Measurements from ENCODE around the gene ARMC9.
"Not testable (repeated sequence)": the region's sequence is repeated elsewhere in the genome, so short reads cannot be mapped to it uniquely, and the experiment has no call there.

The ARMC9 gene

DNA sequence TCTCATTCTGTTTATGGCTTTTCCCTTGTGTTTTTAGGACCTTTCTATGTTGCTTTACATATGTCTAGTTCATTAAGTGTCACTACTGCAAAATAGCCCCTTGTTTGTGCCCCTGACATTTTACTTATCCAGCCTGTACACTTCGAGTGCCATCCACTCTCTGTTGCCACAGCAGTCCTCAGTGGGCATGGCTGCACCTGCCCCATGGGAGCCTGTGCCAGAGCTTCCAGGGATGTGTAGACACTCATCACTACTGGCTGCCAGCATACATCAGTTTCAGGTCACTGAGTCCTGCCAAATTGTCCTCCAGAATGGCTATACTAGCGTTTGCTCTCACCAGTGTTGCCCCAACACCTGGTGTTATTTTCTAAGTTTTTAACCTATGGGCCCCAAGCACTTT, 80.4 kb downstream of the ARMC9 start:
- DNase-seq (ENCODE audit: low read depth in 2 of 2, low spot score in 1 of 2), result no peak

DNA sequence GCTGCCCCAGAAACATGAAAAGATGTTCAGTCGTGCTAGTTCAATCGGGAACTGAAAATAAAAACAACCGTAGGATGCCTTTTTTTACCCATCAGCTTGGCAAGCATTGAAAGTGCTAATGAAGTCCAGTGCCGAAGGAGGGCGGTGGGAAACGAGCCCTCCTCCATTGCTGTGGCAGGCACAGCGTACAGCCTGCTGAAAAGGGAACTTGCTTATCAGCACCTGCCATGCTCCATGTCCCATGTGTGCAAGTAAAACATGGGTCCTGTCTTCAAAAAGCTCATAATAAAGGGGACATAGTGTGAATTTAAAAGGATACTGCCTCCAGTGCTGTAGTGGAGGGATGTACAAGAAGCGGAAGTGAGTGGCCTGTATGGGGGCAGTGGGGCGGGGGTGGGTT, 82.4 kb downstream of the ARMC9 start:
- no peak for DNase-seq (ENCODE audit: low read depth in 2 of 2, low spot score in 1 of 2)

DNA sequence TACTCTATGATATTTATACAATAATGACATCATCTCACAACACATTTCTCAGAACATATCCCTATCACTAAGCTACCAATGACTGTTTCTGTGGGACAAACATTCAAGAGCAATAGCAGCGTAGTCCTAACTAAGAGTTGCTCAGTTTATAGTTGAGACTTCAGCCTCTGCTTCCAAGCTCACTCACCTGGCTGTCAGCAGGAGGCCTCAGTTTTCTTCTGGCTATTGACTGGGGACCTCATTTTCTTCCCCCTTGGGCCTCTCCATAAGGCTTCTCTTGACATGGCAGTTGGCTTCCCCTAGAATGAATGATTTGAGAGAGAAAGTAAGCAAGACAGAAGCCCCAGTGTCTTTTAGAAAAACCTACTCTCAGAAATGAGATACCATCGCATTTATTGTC, 85.9 kb downstream of the ARMC9 start:
- no peak for DNase-seq (ENCODE audit: low read depth in 2 of 2, low spot score in 1 of 2)

DNA sequence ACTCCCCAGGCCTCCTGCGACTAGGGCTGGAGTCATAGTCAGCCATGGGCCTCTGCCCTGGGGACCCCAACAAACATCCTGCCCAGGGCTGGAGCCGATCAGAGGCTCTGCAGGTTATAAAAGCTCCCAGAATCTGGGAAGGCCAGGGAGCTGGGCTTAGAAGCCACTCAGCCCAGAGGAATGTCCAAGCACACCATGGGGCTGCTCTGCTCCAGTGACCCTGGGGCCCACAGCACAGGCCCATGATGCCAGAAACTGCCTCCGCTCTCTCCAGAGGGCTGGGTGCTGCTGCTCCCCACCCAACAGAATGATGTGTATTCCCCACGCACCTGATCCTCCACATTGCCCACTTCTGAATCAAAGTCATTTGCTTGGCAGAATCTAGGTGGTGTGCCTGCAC, 88.5 kb downstream of the ARMC9 start:
- DNase-seq (ENCODE audit: low read depth in 2 of 2, low spot score in 1 of 2), result no peak

DNA sequence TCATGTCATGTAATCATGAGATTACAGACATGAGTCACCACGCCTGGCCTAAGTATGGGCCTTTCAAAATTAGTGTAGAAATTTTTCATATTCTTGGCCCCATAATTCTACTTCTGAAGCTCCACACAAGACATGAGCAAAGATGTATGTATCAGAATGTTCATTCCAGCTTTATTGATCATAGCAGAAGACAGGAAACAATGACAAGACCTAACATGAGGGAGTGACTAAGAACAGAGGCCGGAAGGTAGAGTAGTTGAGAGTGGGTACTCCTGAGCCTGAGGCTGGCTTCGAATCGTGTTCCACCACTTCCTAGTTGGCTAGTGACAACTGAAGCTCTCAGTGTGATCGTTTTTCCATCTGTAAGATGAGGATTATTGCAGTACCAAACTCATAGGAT, 89.3 kb downstream of the ARMC9 start:
- no peak for DNase-seq (ENCODE audit: low read depth in 2 of 2, low spot score in 1 of 2)

DNA sequence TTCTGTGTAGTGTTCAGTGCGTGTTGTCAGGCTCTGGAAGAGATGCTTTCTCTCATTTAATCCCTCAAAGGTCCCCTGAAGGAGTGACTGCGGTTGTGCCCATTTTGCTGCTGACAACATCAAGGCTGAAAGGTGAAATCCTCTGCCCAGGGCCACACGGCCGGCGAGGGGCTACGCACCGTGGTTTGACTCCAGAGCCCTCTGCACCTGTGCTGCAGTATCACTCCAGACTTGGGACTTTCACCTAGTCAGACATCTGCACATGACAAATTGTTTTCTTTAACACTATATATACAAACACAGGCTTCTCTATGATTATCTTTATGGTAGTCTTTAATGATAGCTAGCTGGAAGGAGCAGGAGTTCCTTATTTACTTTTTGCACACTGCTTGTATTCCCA, 90.2 kb downstream of the ARMC9 start:
- no peak for DNase-seq (ENCODE audit: low read depth in 2 of 2, low spot score in 1 of 2)

DNA sequence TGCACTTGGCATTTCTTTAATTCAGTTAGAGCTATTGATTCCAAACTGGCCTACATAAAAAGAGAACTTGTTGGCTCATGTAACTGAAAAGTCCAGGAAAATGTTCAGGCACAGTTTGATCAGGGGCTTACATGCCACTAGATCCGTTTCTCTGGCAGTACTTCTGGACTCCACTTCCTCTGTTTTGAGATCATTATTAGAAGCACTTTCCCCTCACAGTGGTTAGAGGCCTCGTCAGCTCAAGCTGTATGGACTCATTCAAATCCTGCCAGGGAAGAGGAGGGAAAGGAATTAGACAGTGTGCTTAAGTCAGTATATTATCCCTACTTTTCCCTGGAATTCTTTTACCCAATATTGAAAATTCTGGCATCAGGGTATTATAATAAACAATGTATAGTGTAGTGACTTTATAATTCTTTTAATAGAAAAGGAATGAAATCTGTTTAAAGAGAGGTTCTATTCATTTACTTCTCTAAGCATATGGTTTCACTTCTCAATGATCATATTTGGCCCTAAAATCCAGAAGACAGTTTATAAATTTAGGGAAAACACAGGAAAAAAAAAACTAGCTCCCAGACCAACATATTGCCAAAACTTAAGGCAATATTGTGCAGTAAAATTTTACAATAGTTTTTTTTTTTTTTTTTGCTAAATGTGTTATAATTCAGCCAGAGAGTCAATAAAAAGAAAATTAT, 92.0 kb downstream of the ARMC9 start:
- DNase-seq (ENCODE audit: low read depth in 2 of 2, low spot score in 1 of 2), result no peak

DNA sequence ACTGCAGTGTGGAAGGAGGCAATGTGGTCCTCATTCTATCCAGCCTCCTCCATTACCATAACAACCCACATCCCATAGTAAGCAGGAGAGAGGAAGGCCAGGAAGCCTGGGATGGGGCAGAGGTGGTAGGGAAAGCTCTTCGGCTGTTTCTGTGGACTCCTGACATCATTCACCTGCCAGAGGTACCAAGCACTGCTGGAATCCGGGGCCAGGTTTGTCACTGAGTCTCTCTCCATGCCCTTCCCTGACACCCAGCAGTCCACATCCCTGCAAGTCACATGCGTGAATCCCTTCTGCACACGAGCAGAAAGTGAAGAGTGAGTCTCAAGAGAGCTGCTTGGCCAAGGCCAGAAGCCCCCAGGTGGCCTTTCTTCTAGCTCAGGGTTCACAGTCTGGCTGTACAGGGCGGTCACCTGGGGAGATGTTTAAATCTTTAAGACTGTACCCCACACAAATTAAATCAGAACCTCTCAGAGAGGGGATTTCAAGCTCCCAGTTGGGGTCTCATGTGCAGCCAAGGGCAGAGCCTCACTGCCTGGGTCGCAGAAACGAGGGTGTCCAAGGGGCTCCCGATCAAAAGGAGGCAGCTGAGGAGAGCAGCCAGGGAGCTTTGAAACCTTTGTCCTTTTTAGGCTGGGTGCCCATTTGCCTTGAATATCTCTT, 94.2 kb downstream of the ARMC9 start:
- DNase-seq (ENCODE audit: low read depth in 2 of 2, low spot score in 1 of 2), result no peak

DNA sequence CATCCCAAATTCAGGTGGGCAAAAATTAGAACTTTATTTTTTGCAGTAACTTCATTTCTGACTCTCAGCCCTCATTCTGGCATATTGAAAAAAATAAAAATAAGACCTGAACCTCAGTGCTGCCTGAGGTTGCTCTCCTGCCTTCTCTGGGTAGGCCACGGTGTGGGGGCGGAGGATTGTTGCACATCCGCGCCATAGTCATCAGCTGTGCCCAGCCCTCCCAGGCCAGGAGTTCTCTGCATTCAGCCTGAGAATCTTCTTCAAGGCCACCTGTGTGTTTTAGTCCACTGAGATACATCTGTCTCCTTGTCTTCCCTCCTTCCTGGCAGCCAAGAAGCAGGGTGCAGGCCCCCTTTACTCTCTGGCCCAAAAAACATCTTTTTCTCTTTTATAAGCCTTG, 94.7 kb downstream of the ARMC9 start:
- DNase-seq (ENCODE audit: low read depth in 2 of 2, low spot score in 1 of 2), result no peak

DNA sequence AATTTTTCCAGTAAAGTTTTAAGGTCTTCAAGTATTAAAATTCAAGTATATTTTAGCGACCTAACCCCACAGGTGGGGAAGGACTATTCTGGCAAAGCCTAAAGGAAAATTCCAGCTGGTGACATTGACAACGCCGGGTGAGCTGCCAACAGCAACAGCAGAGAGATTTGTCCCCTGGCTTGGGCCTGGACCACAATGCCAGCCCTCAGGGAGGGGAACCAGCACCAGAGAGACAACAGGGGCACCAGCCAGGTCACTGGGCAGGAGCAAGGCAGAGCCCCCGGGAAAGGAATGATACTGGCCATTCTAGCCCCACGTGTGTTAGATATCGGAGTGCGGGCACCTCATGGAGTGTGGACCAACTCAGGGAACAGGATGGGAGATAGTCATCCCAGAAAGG, 95.7 kb downstream of the ARMC9 start:
- no peak for DNase-seq (ENCODE audit: low read depth in 2 of 2, low spot score in 1 of 2)

DNA sequence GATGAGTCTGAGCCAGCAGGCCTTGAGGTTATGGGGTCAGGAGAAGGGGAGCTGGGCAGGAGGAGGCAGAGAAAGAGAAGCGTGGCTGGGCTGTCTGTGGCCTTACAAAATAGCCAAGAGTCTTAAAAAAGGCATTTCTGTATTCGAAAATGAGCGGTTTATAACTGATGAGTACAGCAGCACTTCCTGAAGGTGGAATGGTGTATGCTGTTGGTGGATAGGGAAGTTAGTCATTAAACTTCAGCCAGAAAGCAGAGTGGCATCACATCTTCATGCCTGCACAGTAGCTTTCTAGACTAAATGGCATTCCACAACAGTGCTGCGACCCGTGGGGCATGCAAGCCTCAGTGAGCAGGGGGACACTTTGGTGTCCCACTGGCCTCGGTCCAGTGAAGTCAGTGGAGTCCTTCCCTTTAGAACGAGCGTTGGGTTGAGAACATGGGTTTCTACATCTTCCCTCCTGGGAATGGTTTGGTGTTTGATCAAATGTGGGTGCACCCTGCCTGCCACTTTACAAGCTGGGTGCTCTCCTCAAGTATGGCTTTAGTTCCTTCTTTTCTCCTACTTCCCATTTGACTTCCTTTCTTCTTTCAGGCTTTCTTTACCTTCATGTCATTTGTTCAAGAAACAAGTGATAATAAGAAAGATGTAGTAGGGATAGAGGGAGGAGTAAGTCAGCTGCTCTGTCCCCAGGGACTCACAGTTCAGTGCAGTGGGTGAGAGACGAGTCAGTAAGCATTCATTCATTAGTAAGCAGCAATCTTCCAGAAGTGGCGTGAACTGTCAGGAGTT, 96.3 kb downstream of the ARMC9 start:
- DNase-seq (ENCODE audit: low read depth in 2 of 2, low spot score in 1 of 2), result no peak

DNA sequence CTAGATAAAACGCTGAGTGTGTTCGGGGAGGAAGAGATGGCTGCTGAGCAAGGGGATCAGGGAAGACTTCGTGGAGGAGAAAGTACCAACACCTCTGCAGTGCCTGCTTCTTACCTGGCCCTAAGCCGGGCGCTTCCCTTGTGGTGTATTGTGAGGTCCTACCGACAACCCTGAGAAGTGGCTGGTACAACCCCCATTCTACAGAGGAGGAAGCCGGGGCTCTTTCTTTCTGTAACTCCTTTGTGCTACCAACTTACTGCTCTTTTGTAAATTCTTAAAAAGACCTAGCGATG, 96.9 kb downstream of the ARMC9 start:
- no peak for DNase-seq (ENCODE audit: low read depth in 2 of 2, low spot score in 1 of 2)

DNA sequence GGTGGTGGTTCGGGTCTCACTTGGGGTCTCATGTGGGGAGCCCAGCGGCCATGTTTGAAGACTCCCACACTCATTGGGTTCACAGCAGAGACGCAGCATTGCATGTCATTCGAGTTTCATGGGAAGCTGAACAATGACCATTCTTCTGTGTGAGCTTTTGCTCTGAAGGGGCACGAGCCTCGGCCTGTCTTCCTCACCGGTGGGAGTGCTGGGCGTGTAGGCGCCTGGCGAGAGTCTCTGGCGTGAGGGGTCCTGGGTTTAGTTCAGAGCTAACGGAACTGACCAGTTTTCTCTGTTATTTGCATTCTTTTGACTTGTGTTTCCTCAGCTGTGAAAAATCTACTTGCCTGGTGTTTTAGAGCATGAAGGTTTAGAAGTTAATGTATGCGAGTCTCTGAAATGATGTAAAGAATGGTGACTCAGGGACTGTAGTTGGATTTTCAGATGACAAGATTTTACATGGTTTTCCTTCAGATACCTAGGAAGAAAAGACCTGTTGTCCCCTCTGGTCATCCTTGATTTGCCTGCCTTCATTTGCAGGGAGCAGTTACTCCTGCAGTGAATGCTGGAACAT, 98.1 kb downstream of the ARMC9 start:
- DNase-seq (ENCODE audit: low read depth in 2 of 2, low spot score in 1 of 2), result no peak

DNA sequence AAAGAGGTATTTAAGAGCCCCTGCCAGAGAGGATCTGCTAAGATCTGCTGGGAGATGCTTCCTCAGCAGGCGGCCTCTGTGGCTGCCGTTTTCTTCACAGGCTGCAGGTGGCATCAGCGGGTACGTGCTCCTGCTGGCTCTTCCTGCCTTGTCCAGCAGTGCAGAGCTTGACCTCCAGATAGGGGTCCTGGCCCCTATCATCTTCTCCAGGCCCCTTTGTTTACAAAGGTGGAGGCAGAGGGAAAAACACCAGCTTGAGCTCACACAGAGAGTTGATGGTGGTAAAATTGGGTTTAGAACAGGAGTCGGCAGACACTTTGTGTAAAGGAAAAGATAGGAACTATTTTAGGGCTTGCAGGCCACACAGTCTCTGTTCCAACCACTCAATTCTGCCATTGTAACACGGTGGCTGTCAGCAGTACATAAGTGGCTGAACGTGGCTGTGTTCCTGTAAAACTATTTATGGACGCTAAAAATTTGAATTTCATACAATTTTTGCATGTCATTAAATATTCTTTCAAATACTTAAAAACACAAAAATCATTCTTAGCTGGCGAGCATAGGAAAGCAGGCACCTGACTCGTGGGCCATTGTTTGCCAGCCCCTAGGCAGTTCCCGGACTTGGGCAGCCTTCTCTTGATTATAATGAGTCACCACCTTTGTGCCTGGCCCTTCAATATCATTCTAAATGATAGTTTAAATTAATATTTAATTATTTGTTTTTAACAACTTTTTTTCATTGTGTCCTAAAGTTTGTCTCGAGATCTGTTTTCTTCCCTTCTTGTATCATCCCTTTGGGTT, 98.9 kb downstream of the ARMC9 start:
- no peak for DNase-seq (ENCODE audit: low read depth in 2 of 2, low spot score in 1 of 2)

DNA sequence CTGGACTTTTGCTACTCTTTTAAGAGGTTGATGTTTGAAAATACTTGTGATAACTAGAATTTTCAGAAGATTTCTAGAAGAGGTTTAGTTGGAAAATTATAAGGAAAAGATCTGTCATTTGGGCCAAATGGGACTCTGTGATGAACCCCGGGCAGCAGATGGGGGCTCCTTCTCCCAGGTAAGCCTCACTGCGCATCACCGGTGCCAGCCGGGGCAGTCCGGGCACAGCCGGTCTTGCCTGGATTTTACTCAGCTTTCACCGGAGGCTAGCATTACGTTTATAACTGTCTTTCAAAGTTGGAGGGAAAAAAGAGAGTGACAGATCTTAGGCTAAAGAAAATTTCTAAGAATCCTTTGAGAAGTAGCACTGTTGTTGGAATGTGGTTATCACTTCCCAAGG, 99.7 kb downstream of the ARMC9 start:
- no peak for DNase-seq (ENCODE audit: low read depth in 2 of 2, low spot score in 1 of 2)

DNA sequence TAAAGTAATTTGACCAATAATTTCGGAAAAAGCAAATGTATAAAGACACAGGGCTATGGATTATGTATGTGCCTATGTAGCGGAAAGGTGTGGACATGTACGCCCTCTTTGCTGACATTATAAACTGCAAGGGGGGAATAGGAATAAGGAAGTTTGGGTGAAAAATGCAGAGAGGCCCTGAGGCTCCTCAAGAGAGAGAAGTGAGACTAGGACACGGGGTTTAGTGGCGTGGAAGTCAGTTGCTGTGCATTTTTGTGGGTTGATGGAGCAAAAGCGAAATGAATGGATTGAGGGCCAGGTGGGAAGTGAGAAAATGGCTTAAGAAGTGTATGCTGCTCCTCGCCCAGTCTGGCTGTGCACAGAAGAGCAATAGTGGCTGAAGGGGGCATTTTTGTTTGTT, 100.8 kb downstream of the ARMC9 start:
- DNase-seq (ENCODE audit: low read depth in 2 of 2, low spot score in 1 of 2), result no peak

DNA sequence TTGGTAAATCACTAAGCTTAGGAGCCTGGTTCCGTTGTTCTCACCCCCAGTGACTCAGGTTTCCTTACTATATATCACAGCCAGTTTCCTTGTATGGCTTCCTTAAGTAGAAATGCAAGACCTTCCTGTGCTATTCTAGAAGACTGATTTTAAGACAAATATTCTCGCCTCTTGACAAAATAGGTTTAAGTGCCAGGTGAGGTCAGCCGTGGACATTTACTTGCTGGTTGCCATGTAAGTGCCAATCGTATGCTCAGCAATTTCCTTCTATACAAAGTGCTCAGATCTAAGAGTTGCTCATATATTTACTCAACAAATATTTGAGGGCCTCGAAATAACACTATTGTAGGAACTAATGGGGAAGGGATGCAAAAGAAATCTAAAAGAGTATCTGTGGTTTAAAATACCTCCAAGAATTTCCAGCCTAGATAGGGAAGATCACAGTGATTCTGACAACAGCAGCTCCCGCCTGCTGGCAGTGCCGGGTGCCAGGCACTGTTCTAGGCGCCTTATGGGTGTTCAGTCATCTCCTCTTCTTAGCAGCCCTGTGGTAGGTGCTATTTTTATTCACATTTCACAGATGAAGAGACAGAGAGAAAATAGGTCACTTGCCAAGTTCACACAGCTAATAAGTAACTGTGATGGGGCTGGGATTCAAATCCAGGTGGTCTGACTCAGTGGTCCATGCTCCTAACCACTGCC, 101.7 kb downstream of the ARMC9 start:
- DNase-seq (ENCODE audit: low read depth in 2 of 2, low spot score in 1 of 2), result no peak

DNA sequence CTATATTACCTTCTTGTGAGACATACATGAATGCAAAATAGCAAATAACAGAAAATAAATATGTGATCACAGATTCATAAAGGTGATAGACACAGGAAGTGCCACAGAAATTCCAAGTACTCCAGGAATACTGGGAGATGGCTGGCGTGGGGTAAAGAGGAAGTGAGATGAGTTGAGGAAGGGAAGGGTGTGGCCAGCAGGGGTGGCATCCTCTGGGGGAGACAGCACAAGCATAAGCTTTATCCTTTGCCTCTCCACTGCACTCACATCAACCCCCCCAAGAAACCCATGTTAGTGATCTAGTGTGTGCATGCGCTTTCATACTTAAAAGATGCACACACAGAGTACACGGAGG, 102.3 kb downstream of the ARMC9 start:
- no peak for DNase-seq (ENCODE audit: low read depth in 2 of 2, low spot score in 1 of 2)

DNA sequence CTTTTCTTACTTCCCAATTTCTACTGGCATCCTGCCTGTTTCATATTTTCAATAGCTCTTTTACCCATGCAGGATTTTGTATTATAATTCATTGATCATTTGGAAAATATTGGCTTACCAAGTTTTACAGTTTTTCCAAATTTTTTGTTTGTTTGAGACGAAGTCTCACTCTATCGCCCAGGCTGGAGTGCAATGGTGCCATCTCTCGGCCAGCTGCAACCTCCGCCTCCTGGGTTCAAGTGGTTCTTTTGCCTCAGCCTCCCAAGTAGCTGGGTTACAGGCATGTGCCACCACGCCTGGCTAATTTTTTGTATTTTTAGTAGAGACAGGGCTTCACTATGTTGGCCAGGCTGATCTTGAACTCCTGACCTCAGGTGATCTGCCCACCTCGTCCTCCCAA, 105.8 kb downstream of the ARMC9 start:
- DNase-seq (ENCODE audit: low read depth in 2 of 2, low spot score in 1 of 2), result not testable (repeated sequence)

DNA sequence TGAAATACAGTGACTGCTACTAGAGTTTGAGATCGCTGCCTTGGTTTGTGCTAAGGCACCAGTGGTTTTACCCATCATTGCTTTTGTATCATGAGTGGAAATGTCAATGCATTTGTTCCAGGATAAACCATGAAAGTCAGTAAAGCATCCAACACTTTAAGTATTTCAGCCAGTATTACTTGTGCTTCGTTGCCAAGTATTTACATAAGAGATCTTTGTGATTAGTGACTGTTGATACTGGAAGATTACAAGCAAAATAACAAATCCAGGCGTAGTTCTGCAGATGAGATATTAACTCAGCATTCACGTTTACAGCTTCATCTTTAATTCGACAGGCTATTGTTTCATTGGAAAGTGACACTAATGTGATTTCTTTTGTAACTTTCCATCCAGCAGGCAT, 106.8 kb downstream of the ARMC9 start:
- DNase-seq (ENCODE audit: low read depth in 2 of 2, low spot score in 1 of 2), result no peak

DNA sequence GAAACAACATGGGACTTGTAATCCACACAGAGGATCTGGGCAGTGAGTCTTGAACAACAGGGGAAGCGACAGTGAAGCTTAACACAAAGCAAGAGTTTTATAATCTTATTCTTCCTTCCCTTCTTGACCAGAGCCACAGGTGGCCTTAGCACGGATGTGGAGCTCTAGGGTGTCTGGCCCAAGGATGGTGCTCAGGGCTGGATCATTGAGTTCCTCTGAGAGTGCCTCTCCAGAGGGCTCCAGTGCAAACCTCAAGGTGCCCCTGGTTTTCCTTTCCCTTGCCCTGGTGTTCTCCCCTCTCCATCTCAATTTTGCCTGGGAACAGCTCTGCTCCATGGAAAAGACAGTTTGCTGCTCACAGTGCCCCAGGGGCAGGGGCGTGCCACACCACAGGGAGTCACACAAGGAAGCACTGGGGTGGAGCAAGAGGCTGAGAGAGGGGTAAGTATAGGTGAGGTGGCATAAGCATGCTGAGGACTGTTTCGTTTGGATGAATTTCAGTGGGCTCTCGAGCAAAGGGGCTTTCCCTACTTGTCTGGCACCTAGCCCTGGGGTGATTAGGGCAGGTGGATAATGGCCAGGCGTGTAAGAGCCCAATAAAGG, 108.5 kb downstream of the ARMC9 start:
- no peak for DNase-seq (ENCODE audit: low read depth in 2 of 2, low spot score in 1 of 2)
